HG03342 (cell line): Measurements from ENCODE around the gene POC1A.
A peak's percentile ranks its signal among the peaks of the same experiment; 100 is the strongest.
"Not testable (repeated sequence)": the region's sequence is repeated elsewhere in the genome, so short reads cannot be mapped to it uniquely, and the experiment has no call there.

ENCODE experiments used
- ATAC-seq: cut with Tn5 transposase; IDR thresholded peaks from one replicate; pipeline ENCODE4 v1.9.1; 2021; ENCODE audit warnings: mild to moderate bottlenecking, moderate library complexity; ENCODE audit not compliant: unreplicated experiment

The POC1A gene

GRCh38 chr3:52153389-52154096 lies 680 bp downstream of the POC1A start:
- ATAC-seq, result no peak

- not testable (repeated sequence) for ATAC-seq
Observed at GRCh38 chr3:52151991-52152390, 2.2 kb downstream of the POC1A start.

- no peak for ATAC-seq
Observed at GRCh38 chr3:52150860-52151259, 3.4 kb downstream of the POC1A start.

GRCh38 chr3:52150357-52150756 lies 3.9 kb downstream of the POC1A start:
- ATAC-seq, result no peak

GRCh38 chr3:52149726-52150125 lies 4.5 kb downstream of the POC1A start:
- ATAC-seq, result no peak

- ATAC-seq, result no peak
Observed at GRCh38 chr3:52149021-52149420, 5.2 kb downstream of the POC1A start.

- no peak for ATAC-seq
Observed at GRCh38 chr3:52147804-52148203, 6.4 kb downstream of the POC1A start.

GRCh38 chr3:52146811-52147210 lies 7.4 kb downstream of the POC1A start:
- no peak for ATAC-seq

- ATAC-seq, result no peak
Observed at GRCh38 chr3:52146189-52146588, 8.0 kb downstream of the POC1A start.

GRCh38 chr3:52145736-52146110 lies 8.5 kb downstream of the POC1A start:
- ATAC-seq, result no peak

- peak; percentile 4 for ATAC-seq
Observed at GRCh38 chr3:52144796-52145735, 9.2 kb downstream of the POC1A start.

GRCh38 chr3:52144034-52144795 lies 10.0 kb downstream of the POC1A start:
- ATAC-seq, result peak; percentile 68

GRCh38 chr3:52143616-52144015 lies 10.6 kb downstream of the POC1A start:
- ATAC-seq, result no peak

- no peak for ATAC-seq
Observed at GRCh38 chr3:52143156-52143555, 11.1 kb downstream of the POC1A start.

- ATAC-seq, result no peak
Observed at GRCh38 chr3:52141751-52142150, 12.5 kb downstream of the POC1A start.

GRCh38 chr3:52140769-52141168 lies 13.5 kb downstream of the POC1A start:
- ATAC-seq, result no peak

- ATAC-seq, result no peak
Observed at GRCh38 chr3:52140000-52140399, 14.2 kb downstream of the POC1A start.

GRCh38 chr3:52137311-52137710 lies 16.9 kb downstream of the POC1A start:
- ATAC-seq, result no peak

GRCh38 chr3:52136513-52136912 lies 17.7 kb downstream of the POC1A start:
- no peak for ATAC-seq

GRCh38 chr3:52135332-52135731 lies 18.9 kb downstream of the POC1A start:
- ATAC-seq, result no peak

- ATAC-seq, result no peak
Observed at GRCh38 chr3:52134761-52135160, 19.5 kb downstream of the POC1A start.
